Mesendoderm (in vitro differentiated cells): ENCODE results near the gene ALG3.

Source experiments
- DNase-seq: peaks from one replicate; pipeline ENCODE4 v3.0.0; 2013
- H2AK5ac ChIP-seq: 2 replicates; pipeline ENCODE4 v1.6.1; 2013; ENCODE audit warnings: low read length, inconsistent platforms
- H2BK120ac ChIP-seq: 2 replicates; pipeline ENCODE4 v1.6.1; 2013; ENCODE audit warnings: low read depth, mild to moderate bottlenecking, low read length, moderate library complexity, mixed read lengths
- H2BK15ac ChIP-seq: replicated peaks from 2 replicates; pipeline ENCODE4 v1.6.1; 2013; ENCODE audit warnings: low read depth, mild to moderate bottlenecking, moderate library complexity
- H2BK5ac ChIP-seq: 2 replicates; pipeline ENCODE4 v1.6.1; 2013; ENCODE audit warnings: low read length, inconsistent platforms
- H3K18ac ChIP-seq: 2 replicates; pipeline ENCODE4 v1.6.1; 2013; ENCODE audit warnings: mild to moderate bottlenecking, low read length, mixed read lengths
- H3K23ac ChIP-seq: one replicate; pipeline ENCODE4 v1.6.1; 2013; ENCODE audit warnings: low read length
- H3K27ac ChIP-seq: 2 replicates; pipeline ENCODE4 v1.5.1; 2013; ENCODE audit warnings: low read depth, mild to moderate bottlenecking, inconsistent platforms, low read length, moderate library complexity
- H3K27me3 ChIP-seq: 2 replicates; pipeline ENCODE4 v1.6.1; 2013; ENCODE audit warnings: low read length, control low read depth, mild to moderate bottlenecking, inconsistent platforms; ENCODE audit not compliant: insufficient read depth, poor library complexity
- H3K36me3 ChIP-seq: 2 replicates; pipeline ENCODE4 v1.6.1; 2013; ENCODE audit warnings: low read length, inconsistent platforms; ENCODE audit not compliant: control insufficient read depth, insufficient read depth
- H3K4ac ChIP-seq: one replicate; pipeline ENCODE4 v1.6.1; 2013; ENCODE audit warnings: low read depth, mild to moderate bottlenecking, low read length, moderate library complexity
- H3K4me1 ChIP-seq: 2 replicates; pipeline ENCODE4 v1.6.1; 2013; ENCODE audit warnings: low read depth, low read length, inconsistent platforms; ENCODE audit not compliant: control insufficient read depth
- H3K4me2 ChIP-seq: 2 replicates; pipeline ENCODE4 v1.6.1; 2013; ENCODE audit warnings: low read length
- H3K4me3 ChIP-seq: 2 replicates; pipeline ENCODE4 v1.5.1; 2013; ENCODE audit warnings: mild to moderate bottlenecking, low read length
- H3K56ac ChIP-seq: one replicate; pipeline ENCODE4 v1.6.1; 2013; ENCODE audit warnings: low read length
- H3K79me1 ChIP-seq: 2 replicates; pipeline ENCODE4 v1.6.1; 2013; ENCODE audit warnings: low read length, inconsistent platforms
- H3K79me2 ChIP-seq: 2 replicates; pipeline ENCODE4 v1.6.1; 2013; ENCODE audit warnings: mild to moderate bottlenecking, low read length; ENCODE audit not compliant: control insufficient read depth, insufficient read depth
- H3K9ac ChIP-seq: 2 replicates; pipeline ENCODE4 v1.6.1; 2013; ENCODE audit warnings: low read length, inconsistent platforms
- H4K5ac ChIP-seq: one replicate; pipeline ENCODE4 v1.6.1; 2013; ENCODE audit warnings: low read length
- H4K8ac ChIP-seq: one replicate; pipeline ENCODE4 v1.6.1; 2013; ENCODE audit warnings: low read depth, mild to moderate bottlenecking, control low read depth, low read length, moderate library complexity
- WGBS: extraction: QIAGEN DNeasy Blood & Tissue Kit; methylation state at CpG from one replicate; pipeline ENCODE4 v1.1.7; 2013; ENCODE audit warnings: low lambda C conversion rate, missing lambda C conversion rate; ENCODE audit not compliant: insufficient coverage; ENCODE audit errors: extremely low coverage; 5-methylcytosine and 5-hydroxymethylcytosine counted together

The ALG3 gene

GRCh38 chr3:184261854-184262763, 13.3 kb upstream of the ALG3 start:
- H3K9ac ChIP-seq, result peak overlapping the region; percentile 18
- no peaks in the 10 kb centered on the region for H3K79me2 ChIP-seq
- H3K4ac ChIP-seq, result no peak overlapping the region
- peak; percentile 58 for DNase-seq
- peak overlapping the region; percentile 66 for H3K56ac ChIP-seq
- H2AK5ac ChIP-seq, result no peak overlapping the region
- H4K5ac ChIP-seq, result no peak overlapping the region
- H2BK5ac ChIP-seq, result no peak overlapping the region
- no peak overlapping the region for H3K27ac ChIP-seq
- H3K23ac ChIP-seq, result no peak overlapping the region
- no peaks in the 10 kb centered on the region for H3K36me3 ChIP-seq
- peaks cover 19% of the 10 kb centered on the region for H3K27me3 ChIP-seq
- H3K4me1 ChIP-seq, result no peaks in the 10 kb centered on the region
- H3K79me1 ChIP-seq, result no peaks in the 10 kb centered on the region
- H4K8ac ChIP-seq, result no peak overlapping the region
- no CpG with 5 or more reads among the region's 66 CpGs for WGBS
- no peak overlapping the region for H2BK15ac ChIP-seq
- no peak overlapping the region for H3K18ac ChIP-seq
- H3K4me2 ChIP-seq, result peak overlapping the region; percentile 29
- no peak overlapping the region for H3K4me3 ChIP-seq
- no peak overlapping the region for H2BK120ac ChIP-seq

- WGBS, result no CpG with 5 or more reads among the region's 67 CpGs
- Histone ChIP-seq H3K27ac (no peak within 1 kb of the TSS), H3K18ac (peak within 1 kb of the TSS; percentile 29), H3K56ac (peak within 1 kb of the TSS; percentile 80), H4K5ac (no peak within 1 kb of the TSS), H2BK120ac (no peak within 1 kb of the TSS), H2AK5ac (no peak within 1 kb of the TSS), H4K8ac (no peak within 1 kb of the TSS), H3K4me3 (peak within 1 kb of the TSS; percentile 35), H3K9ac (peak within 1 kb of the TSS; percentile 54), H2BK15ac (no peak within 1 kb of the TSS), H3K4me1 (no peaks in the 10 kb centered on the region), H3K79me1 (no peaks in the 10 kb centered on the region), H3K4ac (no peak within 1 kb of the TSS), H3K4me2 (peak within 1 kb of the TSS; percentile 68), H2BK5ac (no peak within 1 kb of the TSS), H3K23ac (no peak within 1 kb of the TSS), H3K27me3 (peaks cover 19% of the 10 kb centered on the region), H3K79me2 (no peaks in the 10 kb centered on the region), H3K36me3 (no peaks in the 10 kb centered on the region)
- peak; percentile 87 for DNase-seq
Measured at GRCh38 chr3:184261270-184261853, 12.6 kb upstream of the ALG3 start, which contains the start of gene CAMK2N2. TSS of gene CAMK2N2 (minus strand) at chr3:184261553. CDS start at chr3:184261285, 268 bp downstream.

GRCh38 chr3:184260724-184261269, 12.0 kb upstream of the ALG3 start:
- H2BK5ac ChIP-seq, result no peak overlapping the region
- H3K9ac ChIP-seq, result peak overlapping the region; percentile 54
- H3K4me2 ChIP-seq, result peak overlapping the region; percentile 68
- no peak overlapping the region for H4K5ac ChIP-seq
- H4K8ac ChIP-seq, result no peak overlapping the region
- H2BK15ac ChIP-seq, result no peak overlapping the region
- peak overlapping the region; percentile 80 for H3K56ac ChIP-seq
- H3K79me2 ChIP-seq, result no peaks in the 10 kb centered on the region
- H3K4me3 ChIP-seq, result peak overlapping the region; percentile 35
- H2BK120ac ChIP-seq, result no peak overlapping the region
- no CpG with 5 or more reads among the region's 49 CpGs for WGBS
- H3K23ac ChIP-seq, result no peak overlapping the region
- H3K36me3 ChIP-seq, result no peaks in the 10 kb centered on the region
- no peak overlapping the region for H3K27ac ChIP-seq
- H3K79me1 ChIP-seq, result no peaks in the 10 kb centered on the region
- H3K27me3 ChIP-seq, result peaks cover 19% of the 10 kb centered on the region
- no peak overlapping the region for H2AK5ac ChIP-seq
- no peaks in the 10 kb centered on the region for H3K4me1 ChIP-seq
- no peak overlapping the region for H3K4ac ChIP-seq
- peak; percentile 9 for DNase-seq
- no peak overlapping the region for H3K18ac ChIP-seq

- Histone ChIP-seq H3K56ac (no peak overlapping the region), H3K4me1 (no peaks in the 10 kb centered on the region), H2BK120ac (no peak overlapping the region), H2BK5ac (no peak overlapping the region), H2BK15ac (no peak overlapping the region), H3K4me2 (peak overlapping the region; percentile 57), H3K79me2 (no peaks in the 10 kb centered on the region), H4K8ac (no peak overlapping the region), H3K9ac (peak overlapping the region; percentile 13), H3K4me3 (no peak overlapping the region), H3K36me3 (no peaks in the 10 kb centered on the region), H3K27me3 (peaks cover 19% of the 10 kb centered on the region), H3K23ac (no peak overlapping the region), H3K79me1 (no peaks in the 10 kb centered on the region), H3K4ac (no peak overlapping the region), H4K5ac (no peak overlapping the region), H2AK5ac (no peak overlapping the region), H3K27ac (no peak overlapping the region), H3K18ac (no peak overlapping the region)
- no CpG with 5 or more reads among the region's 91 CpGs for WGBS
- DNase-seq, result peak; percentile 36
Measured at GRCh38 chr3:184259878-184260723, 11.3 kb upstream of the ALG3 start.

- WGBS, result no CpG with 5 or more reads among the region's 28 CpGs
Measured at GRCh38 chr3:184259396-184259877, 10.7 kb upstream of the ALG3 start.

More at GRCh38 chr3:184259396-184259877, 10.7 kb upstream of the ALG3 start:
- Histone ChIP-seq H3K79me2 (no peaks in the 10 kb centered on the region), H3K4me3 (no peak overlapping the region), H2BK5ac (no peak overlapping the region), H3K4ac (no peak overlapping the region), H3K18ac (no peak overlapping the region), H3K56ac (no peak overlapping the region), H3K9ac (no peak overlapping the region), H2BK120ac (no peak overlapping the region), H2AK5ac (no peak overlapping the region), H3K4me2 (no peak overlapping the region), H2BK15ac (no peak overlapping the region), H4K5ac (no peak overlapping the region), H3K27me3 (peaks cover 19% of the 10 kb centered on the region), H4K8ac (no peak overlapping the region), H3K23ac (no peak overlapping the region), H3K36me3 (no peaks in the 10 kb centered on the region), H3K79me1 (no peaks in the 10 kb centered on the region), H3K4me1 (no peaks in the 10 kb centered on the region), H3K27ac (no peak overlapping the region)
- no peak for DNase-seq
